ENCODE results near the gene PIK3R5. TPM values are rescaled to one million over a fixed set of nuclear protein-coding genes. Genes with fewer than 3 reads are reported as not detected.

PIK3R5 gene
- total and polyA plus RNA-seq, 4 donors = 11.7 to 70.9 (median 35.0) TPM

GRCh38 chr17:8959312-8959918, 6.1 kb downstream of the PIK3R5 start:
- H3K4me1 ChIP-seq (ENCODE audit: control insufficient read depth in 5 of 5, insufficient read depth in 5 of 5, low read length in 5 of 5) = peaks cover 0 to 4% (median 0%) of the 10 kb centered on the region in 5 donors
- peaks cover 0 to 41% (median 17%) of the 10 kb centered on the region in 3 donors for H3K27me3 ChIP-seq (ENCODE audit: control insufficient read depth in 3 of 3, insufficient read depth in 3 of 3, low read length in 2 of 3)
- DNase-seq (no peak), ATAC-seq (ENCODE audit: insufficient read depth, low FRiP score) (no peak)
- H3K36me3 ChIP-seq (ENCODE audit: control insufficient read depth in 4 of 4, insufficient read depth in 4 of 4, low read length in 4 of 4) = no peaks in the 10 kb centered on the region
- no peak overlapping the region for H3K4me3 ChIP-seq
- no peak overlapping the region for H3K27ac ChIP-seq (ENCODE audit: low read depth in 1 of 2, low read length in 1 of 2)
- H3K9me3 ChIP-seq (ENCODE audit: control insufficient read depth in 4 of 4, insufficient read depth in 3 of 4, low read length in 3 of 4) = no peaks in the 10 kb centered on the region
- WGBS, 2 donors = 85 to 89% methylated on average over 9 of the region's 9 CpGs
- no peak for TF ChIP-seq CTCF (IDR thresholded peaks at IDR 0.05; ENCODE audit: control extremely low read depth, extremely low read depth)
- no peak overlapping the region for H3K9ac ChIP-seq (ENCODE audit: insufficient read depth in 1 of 2, low read length in 2 of 2)

GRCh38 chr17:8957721-8958120, 7.8 kb downstream of the PIK3R5 start:
- no peak overlapping the region for H3K9ac ChIP-seq (ENCODE audit: insufficient read depth in 1 of 2, low read length in 2 of 2)
- DNase-seq = no peak
- H3K27me3 ChIP-seq (ENCODE audit: control insufficient read depth in 3 of 3, insufficient read depth in 3 of 3, low read length in 2 of 3) = peaks cover 0 to 26% (median 3%) of the 10 kb centered on the region in 3 donors
- no peaks in the 10 kb centered on the region for H3K9me3 ChIP-seq (ENCODE audit: control insufficient read depth in 4 of 4, insufficient read depth in 3 of 4, low read length in 3 of 4)
- TF ChIP-seq CTCF (IDR thresholded peaks at IDR 0.05; ENCODE audit: control extremely low read depth, extremely low read depth) = no peak
- WGBS, 2 donors = 91 to 97% methylated on average over 8 of the region's 8 CpGs
- no peak overlapping the region for H3K4me3 ChIP-seq
- H3K27ac ChIP-seq (ENCODE audit: low read depth in 1 of 2, low read length in 1 of 2) = no peak overlapping the region
- peaks cover 0 to 4% (median 0%) of the 10 kb centered on the region in 5 donors for H3K4me1 ChIP-seq (ENCODE audit: control insufficient read depth in 5 of 5, insufficient read depth in 5 of 5, low read length in 5 of 5)
- ATAC-seq (ENCODE audit: insufficient read depth, low FRiP score) = no peak
- no peaks in the 10 kb centered on the region for H3K36me3 ChIP-seq (ENCODE audit: control insufficient read depth in 4 of 4, insufficient read depth in 4 of 4, low read length in 4 of 4)

GRCh38 chr17:8956465-8956902, 9.0 kb downstream of the PIK3R5 start:
- H3K4me3 ChIP-seq = no peak overlapping the region
- H3K9me3 ChIP-seq (ENCODE audit: control insufficient read depth in 4 of 4, insufficient read depth in 3 of 4, low read length in 3 of 4) = peaks cover 0 to 2% (median 0%) of the 10 kb centered on the region in 4 donors
- TF ChIP-seq CTCF (IDR thresholded peaks at IDR 0.05; ENCODE audit: control extremely low read depth, extremely low read depth) = no peak
- peaks cover 0 to 26% (median 3%) of the 10 kb centered on the region in 3 donors for H3K27me3 ChIP-seq (ENCODE audit: control insufficient read depth in 3 of 3, insufficient read depth in 3 of 3, low read length in 2 of 3)
- no peak overlapping the region for H3K9ac ChIP-seq (ENCODE audit: insufficient read depth in 1 of 2, low read length in 2 of 2)
- DNase-seq = no peak
- no peak for ATAC-seq (ENCODE audit: insufficient read depth, low FRiP score)
- H3K36me3 ChIP-seq (ENCODE audit: control insufficient read depth in 4 of 4, insufficient read depth in 4 of 4, low read length in 4 of 4) = no peaks in the 10 kb centered on the region
- H3K4me1 ChIP-seq (ENCODE audit: control insufficient read depth in 5 of 5, insufficient read depth in 5 of 5, low read length in 5 of 5) = peaks cover 0 to 4% (median 0%) of the 10 kb centered on the region in 5 donors
- peak overlapping the region in 1 of 2 donors; percentile 20 for H3K27ac ChIP-seq (ENCODE audit: low read depth in 1 of 2, low read length in 1 of 2)
- 55 to 56% methylated on average over 5 of the region's 5 CpGs for WGBS, 2 donors
